ENCODE measurements around the gene UGT2B15.
"Not testable (repeated sequence)": the region's sequence is repeated elsewhere in the genome, so short reads cannot be mapped to it uniquely, and the experiment has no call there.

The UGT2B15 gene

GRCh38 chr4:68670479-68670939 lies at the start of gene UGT2B15:
UGT2B15 (minus strand) TSS chr4:68670652; CDS start chr4:68670618, 34 bp downstream.
- DNase-seq (ENCODE audit: low spot score) = not testable (repeated sequence)

DNA sequence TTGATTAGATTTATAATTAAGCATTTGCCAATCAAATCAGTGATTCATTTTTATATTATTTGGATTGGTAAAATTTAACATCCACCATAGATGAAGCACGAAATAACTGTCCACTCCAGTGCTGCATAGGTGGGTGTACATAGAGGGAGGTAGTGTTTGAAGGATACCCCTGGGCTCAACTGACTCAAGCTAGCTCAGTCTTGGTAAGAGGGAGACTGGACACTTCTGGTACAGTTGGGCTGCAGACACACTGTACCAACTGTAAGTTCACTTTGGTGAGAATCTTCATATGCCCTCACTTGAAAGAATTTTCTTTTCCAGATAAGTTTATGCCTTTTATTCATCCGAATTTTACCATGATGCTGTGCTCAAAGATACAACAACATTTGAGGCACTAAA lies 48.6 kb upstream of the UGT2B15 start:
- no peak for DNase-seq (ENCODE audit: low spot score)

- no peak for DNase-seq (ENCODE audit: low spot score)
These were observed 48.1 kb upstream of the UGT2B15 start for GRCh38 chr4:68718447-68719074.

DNA sequence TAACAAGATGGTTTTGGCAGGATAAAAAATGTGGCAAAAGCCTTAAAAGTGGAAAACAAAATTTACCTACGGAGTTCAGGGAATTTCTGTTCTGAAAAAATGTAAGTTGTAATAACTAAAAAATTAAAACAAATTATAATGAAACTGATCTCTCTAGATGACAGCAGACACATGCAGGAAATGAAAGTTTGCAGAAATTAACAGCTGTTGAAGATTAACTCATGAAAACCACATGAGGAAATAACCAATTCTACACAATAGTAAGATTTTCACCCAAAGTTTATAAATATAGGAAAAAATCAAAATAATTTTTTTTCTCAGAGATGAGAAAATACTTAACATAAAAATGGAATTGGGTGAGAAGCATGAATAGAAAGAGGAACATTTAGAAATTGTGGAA lies 47.5 kb upstream of the UGT2B15 start:
- no peak for DNase-seq (ENCODE audit: low spot score)

GRCh38 chr4:68714400-68714799 lies 43.9 kb upstream of the UGT2B15 start:
- DNase-seq (ENCODE audit: low spot score) = no peak

DNA sequence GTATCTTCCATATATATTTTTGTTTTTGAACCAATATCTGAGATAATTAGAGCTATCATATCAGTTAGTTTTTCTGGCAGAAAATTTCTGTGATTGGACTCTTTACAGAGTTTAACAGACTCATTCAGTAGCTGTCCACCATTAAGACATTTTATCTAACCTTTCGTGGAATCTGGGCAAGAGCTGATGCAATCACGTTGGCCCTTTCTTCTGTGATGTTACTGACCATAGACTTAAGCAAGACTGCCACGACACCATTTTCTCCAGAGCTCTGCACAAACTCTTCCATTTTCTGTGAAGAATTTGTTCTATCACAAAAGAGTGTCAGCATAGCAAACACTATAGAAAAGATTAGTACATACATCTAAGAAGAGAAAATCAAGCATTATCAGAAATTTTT lies 41.8 kb upstream of the UGT2B15 start:
- no peak for DNase-seq (ENCODE audit: low spot score)

DNA sequence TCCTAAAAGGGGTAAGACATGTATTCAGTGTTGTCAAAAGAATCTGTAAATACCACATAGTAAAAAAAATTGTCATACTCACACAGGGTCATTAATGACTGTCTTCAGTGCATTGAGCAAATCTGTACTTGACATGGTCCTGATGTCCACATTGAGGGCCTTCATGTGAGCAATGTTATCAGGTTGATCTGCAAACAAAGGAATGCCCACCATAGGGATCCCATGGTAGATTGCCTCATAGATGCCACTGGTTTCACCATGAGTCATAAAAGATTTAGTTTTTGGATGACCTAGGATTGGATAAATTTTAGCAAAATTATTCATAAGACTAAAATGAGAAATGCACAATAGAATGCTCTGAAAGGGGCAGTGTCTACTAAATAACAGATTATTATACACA lies 38.1 kb upstream of the UGT2B15 start:
- no peak for DNase-seq (ENCODE audit: low spot score)

DNA sequence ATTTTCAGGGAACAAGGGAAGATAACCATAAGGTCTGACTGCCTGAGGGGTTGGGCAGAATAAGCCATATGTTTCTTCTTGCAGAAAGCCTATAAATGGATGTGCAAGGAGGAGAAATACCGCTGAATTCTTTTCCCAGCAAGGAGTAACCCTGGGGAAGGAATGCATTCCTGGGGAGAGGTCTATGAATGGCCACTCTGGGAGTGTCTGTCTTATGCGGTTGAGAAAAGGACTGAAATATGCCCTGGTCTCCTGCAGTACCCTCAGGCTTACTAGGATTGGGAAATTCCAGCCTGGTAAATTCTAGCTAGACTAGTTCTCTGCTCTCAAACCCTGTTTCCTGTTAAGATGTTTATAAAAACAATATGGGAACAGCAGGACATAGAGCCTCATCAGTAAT lies 32.7 kb upstream of the UGT2B15 start:
- DNase-seq (ENCODE audit: low spot score) = not testable (repeated sequence)

DNA sequence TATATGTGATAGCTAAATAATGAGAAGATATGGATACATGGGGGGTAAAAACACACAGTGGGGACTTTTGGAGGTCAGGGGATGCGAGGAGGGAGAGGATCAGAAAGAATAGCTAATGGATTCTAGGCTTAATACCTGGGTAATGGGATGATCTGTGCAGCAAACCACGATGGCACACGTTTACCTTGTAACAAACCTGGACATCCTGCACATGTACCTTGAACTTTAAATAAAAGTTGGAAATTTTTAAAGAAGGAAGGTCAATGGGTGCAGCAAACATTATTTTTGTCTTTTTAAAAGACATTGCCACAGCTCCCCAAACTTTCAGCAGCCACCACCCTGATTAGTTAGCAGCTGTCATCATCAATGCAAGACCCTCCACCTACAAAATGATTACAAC lies 29.7 kb upstream of the UGT2B15 start:
- DNase-seq (ENCODE audit: low spot score) = no peak

DNA sequence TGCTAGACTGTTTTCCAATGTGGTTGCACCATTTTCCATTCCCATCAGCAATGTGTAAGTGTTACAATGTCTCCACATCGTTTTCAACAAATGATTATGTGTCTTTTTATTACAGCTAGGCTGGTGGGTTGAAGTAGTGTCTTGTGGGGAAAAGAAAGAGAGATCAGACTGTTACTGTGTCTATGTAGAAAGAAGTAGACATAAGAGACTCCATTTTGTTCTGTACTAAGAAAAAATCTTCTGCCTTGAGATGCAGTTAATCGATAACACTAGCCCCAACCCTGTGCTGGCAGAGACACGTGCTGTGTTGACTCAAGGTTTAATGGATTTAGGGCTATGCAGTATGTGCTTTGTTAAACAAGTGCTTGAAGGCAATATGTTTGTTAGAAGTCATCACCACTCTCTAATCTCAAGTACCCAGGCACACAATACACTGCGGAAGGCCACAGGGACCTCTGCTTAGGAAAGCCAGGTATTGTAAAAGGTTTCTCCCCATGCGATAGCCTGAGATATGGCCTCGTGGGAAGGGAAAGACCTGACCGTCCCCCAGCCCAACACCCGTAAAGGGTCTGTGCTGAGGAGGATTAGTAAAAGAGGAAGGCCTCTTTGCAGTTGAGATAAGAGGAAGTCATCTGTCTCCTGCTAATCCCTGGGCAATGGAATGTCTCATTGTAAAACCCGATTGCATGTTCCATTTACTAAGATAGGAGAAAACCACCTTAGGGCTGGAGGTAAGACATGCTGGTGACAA lies 23.0 kb upstream of the UGT2B15 start:
- DNase-seq (ENCODE audit: low spot score) = no peak

- DNase-seq (ENCODE audit: low spot score) = no peak
These were observed 20.7 kb upstream of the UGT2B15 start for GRCh38 chr4:68691186-68691585.

DNA sequence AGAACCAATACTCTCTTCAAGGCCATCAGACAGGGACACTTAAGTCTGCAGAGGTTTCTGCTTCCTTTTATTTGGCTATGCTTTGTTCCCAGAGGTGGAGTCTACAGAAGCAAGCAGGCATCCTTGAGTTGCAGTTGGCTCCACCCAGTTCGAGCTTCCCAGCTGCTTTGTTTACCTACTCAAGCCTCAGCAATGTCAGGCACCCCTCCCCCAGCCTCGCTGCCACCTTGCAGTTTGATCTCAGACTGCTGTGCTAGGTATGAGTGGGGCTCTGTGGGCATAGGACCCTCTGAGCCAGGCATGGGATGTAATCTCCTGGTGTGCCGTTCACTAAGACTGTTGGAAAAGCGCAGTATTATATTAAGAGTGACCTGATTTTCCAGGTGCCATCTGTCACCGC lies 12.6 kb upstream of the UGT2B15 start:
- DNase-seq (ENCODE audit: low spot score) = no peak

DNA sequence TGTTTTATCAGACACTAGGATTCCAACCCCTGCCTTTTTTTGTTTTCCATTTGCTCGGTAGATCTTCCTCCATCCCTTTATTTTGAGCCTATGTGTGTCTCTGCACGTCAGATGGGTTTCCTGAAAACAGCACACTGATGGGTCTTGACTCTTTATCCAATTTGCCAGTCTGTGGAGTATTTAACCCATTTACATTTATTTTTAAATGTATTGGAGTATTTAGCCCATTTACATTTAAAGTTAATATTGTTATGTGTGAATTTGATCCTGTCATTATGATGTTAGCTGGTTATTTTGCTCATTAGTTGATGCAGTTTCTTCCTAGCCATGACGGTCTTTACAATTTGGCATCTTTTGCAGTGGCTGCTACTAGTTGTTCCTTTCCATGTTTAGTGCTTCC lies 10.8 kb upstream of the UGT2B15 start:
- not testable (repeated sequence) for DNase-seq (ENCODE audit: low spot score)

GRCh38 chr4:68673143-68673542 lies 2.7 kb upstream of the UGT2B15 start:
- DNase-seq (ENCODE audit: low spot score) = no peak

DNA sequence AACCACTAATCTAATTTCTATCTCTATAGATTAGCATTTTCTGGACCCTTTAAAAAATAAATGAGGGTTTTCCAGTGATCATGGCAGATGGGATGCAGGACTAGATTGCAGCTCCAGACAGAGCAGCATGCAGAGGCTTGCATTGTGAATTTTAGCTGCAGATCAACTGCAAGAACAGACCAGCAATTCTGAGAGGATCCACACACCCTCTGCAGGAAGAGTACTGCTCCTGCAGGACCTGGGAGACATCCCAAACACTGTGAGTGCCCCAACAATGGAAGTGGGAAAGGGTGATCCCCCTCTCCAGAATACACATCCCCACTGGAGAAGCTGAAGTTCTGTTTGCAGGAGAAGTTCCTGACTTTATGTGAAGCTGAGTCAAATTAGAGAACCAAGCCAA lies 765 bp upstream of the UGT2B15 start:
- DNase-seq (ENCODE audit: low spot score) = not testable (repeated sequence)

GRCh38 chr4:68668537-68669163 lies 1.8 kb downstream of the UGT2B15 start:
- DNase-seq (ENCODE audit: low spot score) = not testable (repeated sequence)

DNA sequence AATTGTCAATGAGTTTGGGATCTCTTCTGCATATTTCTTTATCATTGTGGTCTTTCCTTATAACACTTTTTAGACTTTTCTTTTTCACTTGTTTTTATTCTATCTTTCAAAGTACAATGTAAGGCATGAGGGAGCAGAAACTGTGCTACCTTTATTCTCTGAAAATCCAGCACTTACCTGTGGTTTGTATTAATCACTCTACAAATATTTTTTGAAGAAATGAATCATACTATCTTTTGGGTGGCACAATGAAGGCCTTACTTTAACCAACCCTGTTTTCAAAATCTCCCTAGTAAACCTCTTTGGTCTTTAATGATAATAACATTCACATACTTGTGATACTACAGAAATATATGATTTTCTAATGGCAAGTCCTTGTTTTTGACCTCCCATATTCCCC lies 2.9 kb downstream of the UGT2B15 start:
- DNase-seq (ENCODE audit: low spot score) = not testable (repeated sequence)

GRCh38 chr4:68664721-68665120 lies 5.7 kb downstream of the UGT2B15 start:
- DNase-seq (ENCODE audit: low spot score) = not testable (repeated sequence)

DNA sequence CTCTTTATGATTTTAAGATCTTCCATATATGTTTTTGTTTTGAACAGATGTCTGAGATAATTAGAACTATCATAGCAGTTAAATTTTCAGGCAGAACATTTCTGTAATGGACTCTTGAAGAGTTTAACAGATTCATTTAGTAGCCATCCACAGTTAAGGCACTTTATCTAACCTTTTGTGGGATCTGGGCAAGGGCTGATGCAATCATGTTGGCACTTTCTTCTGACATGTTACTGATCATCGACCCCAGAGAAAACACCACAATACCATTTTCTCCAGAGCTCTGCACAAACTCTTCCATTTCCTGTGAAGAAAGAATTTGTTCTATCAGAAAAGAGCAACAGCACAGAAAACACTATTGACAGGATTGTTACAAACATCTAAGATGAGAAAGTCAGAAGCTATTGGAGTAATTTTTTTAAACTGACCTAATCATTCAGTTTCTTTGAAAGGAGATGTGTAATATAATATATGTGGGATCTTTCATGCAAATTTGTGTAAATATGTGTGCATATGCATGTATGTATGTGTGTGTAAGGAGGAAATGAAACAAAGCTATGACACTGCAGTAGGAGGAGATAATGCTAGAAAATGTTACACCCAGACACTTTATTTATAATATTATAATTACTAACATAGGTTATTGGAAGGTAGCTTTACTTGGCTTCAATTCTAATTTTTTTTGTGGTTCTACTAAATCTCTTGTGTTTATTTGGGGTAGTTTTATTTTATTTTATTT lies 7.4 kb downstream of the UGT2B15 start:
- not testable (repeated sequence) for DNase-seq (ENCODE audit: low spot score)

DNA sequence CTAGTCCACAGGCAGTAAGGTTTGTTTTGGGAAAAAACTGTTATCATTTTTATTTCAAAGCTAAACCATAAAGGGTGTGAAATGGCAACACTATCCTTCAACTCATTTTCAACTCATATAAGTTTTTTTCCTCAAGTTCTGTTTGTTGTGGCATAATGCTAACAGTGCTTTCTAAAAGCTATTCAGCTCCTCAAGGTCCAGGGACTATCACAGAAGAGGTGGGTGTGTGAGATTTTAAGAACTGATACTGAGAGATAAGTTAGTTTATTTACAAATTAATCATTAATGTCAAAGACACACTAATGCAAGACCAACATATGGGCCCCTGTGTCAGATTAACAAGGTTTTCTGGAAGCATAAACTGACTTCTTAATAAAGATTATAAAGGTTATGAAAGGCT lies 11.8 kb downstream of the UGT2B15 start:
- DNase-seq (ENCODE audit: low spot score) = no peak

DNA sequence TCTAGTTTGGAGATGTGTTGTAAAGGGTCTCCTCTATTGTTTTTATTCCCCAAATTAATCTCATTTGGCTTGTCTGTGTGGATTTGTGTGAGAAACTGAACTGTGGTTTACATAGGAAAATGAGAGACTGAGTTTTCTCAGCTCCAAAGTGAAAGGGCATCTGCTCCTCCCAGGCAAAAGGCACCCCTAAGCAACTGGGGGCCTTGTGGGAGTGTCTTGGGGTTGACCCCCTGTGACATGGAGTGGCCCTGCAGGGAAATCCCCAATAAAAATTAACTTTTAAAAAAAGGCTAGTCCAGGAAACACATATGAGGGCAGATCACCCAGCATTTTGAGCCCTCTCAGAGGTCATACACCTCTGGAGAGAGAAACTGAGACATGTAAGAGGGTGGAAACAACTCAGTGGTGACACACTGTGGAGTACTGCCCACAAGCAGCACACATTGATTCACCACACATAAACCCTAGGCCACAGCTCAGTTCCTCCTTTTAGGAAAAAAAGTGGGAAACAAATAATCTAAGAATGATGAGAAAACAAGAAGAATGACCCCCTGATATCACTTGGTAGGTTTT lies 13.3 kb downstream of the UGT2B15 start:
- DNase-seq (ENCODE audit: low spot score) = not testable (repeated sequence)

DNA sequence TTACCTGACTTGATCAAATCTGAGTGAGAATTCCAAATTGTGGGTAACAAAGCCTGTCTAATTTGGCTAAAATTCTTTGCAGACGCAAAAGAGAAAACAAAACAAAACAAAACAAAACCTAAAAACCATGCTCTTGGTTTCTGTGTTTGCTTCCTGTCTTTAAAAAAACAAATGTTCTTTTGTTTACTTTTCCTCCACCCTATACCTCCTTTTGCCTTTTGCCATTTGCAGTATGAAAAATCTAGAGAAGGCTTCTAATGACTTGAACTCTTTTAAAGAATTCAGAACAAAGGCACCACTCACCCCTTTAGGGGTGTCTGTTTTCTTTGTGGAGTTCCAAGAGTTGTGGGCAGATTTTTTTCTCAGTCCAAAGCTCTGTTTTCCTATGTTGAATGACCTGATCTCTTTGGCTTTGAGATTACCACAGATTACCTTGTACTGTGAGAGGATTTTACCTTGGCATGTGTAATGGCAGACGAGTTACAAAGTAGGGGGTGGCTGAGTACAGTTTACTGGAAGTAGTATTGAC lies 13.9 kb downstream of the UGT2B15 start:
- DNase-seq (ENCODE audit: low spot score) = not testable (repeated sequence)
